CD4-positive, alpha-beta memory T cell (primary cell): ENCODE results near the gene CHPT1. TPM values are rescaled to one million over a fixed set of nuclear protein-coding genes. Genes with fewer than 3 reads are reported as not detected.

Experiments
- CTCF ChIA-PET: fragments of 350-600 bp; sonication (Branson Sonifier 250); formaldehyde crosslinking; loops from one replicate; lab custom pipeline; 2021; ENCODE audit warnings: inconsistent platforms; ENCODE audit not compliant: partially characterized antibody; lab: Charles Lee
- POLR2A ChIA-PET: fragments of 350-600 bp; sonication (Branson Sonifier 250); formaldehyde crosslinking; loops from one replicate; lab custom pipeline; 2021; ENCODE audit not compliant: partially characterized antibody; lab: Charles Lee
- DNase-seq, 5 donors: peaks; one replicate each; pipeline versions ENCODE4 v3.0.0 to v3.0.0-alpha.2; 2020 to 2022; ENCODE audit warnings: mixed read lengths in 1 of 5
- H3K27ac ChIP-seq: one replicate; pipeline ENCODE4 v1.7.0; 2013; ENCODE audit warnings: low read depth, low read length
- H3K27me3 ChIP-seq: 2 replicates; pipeline ENCODE4 v1.7.0; 2013; ENCODE audit warnings: mild to moderate bottlenecking, low read length, moderate library complexity; ENCODE audit not compliant: insufficient read depth
- H3K36me3 ChIP-seq: 2 replicates; pipeline ENCODE4 v1.7.0; 2013; ENCODE audit warnings: mild to moderate bottlenecking, low read length, moderate library complexity; ENCODE audit not compliant: insufficient read depth
- H3K4me1 ChIP-seq: 2 replicates; pipeline ENCODE4 v1.7.0; 2013; ENCODE audit warnings: mild to moderate bottlenecking, low read length, moderate library complexity; ENCODE audit not compliant: insufficient read depth
- H3K4me3 ChIP-seq, 2 donors: one replicate each; pipeline ENCODE4 v1.7.0; 2013; ENCODE audit warnings: low read length in 2 of 2, mild to moderate bottlenecking in 1 of 2
- H3K9me3 ChIP-seq, 2 donors: one replicate each; pipeline ENCODE4 v1.7.0; 2013; ENCODE audit warnings: low read length in 2 of 2, control low read depth in 1 of 2; ENCODE audit not compliant: control insufficient read depth in 1 of 2
- H3K27ac Mint-ChIP-seq, 7 donors: one replicate each; pipeline ENCODE4 v1.8.0; 2020 to 2021; ENCODE audit warnings: mixed read lengths in 7 of 7, mild to moderate bottlenecking in 6 of 7, inconsistent platforms in 3 of 7, moderate library complexity in 3 of 7
- H3K27me3 Mint-ChIP-seq, 2 donors: one replicate each; pipeline ENCODE4 v1.8.0; 2020 to 2021; ENCODE audit warnings: mixed read lengths in 2 of 2
- H3K36me3 Mint-ChIP-seq, 2 donors: one replicate each; pipeline ENCODE4 v1.8.0; 2020 to 2021; ENCODE audit warnings: mixed read lengths in 2 of 2, inconsistent platforms in 1 of 2, mild to moderate bottlenecking in 1 of 2
- H3K4me1 Mint-ChIP-seq, 4 donors: one replicate each; pipeline ENCODE4 v1.8.0; 2020 to 2021; ENCODE audit warnings: mixed read lengths in 4 of 4, mild to moderate bottlenecking in 1 of 4
- H3K4me3 Mint-ChIP-seq, 8 donors: one replicate each; pipeline ENCODE4 v1.8.0; 2020 to 2021; ENCODE audit warnings: mixed read lengths in 8 of 8, mild to moderate bottlenecking in 7 of 8, moderate library complexity in 6 of 8, inconsistent platforms in 3 of 8
- H3K9me3 Mint-ChIP-seq, 8 donors: one replicate each; pipeline ENCODE4 v1.8.0; 2020 to 2021; ENCODE audit warnings: mixed read lengths in 8 of 8, mild to moderate bottlenecking in 5 of 8, inconsistent platforms in 3 of 8, moderate library complexity in 1 of 8
- intact Hi-C: fragments of 100-400 bp; cut with micrococcal nuclease; formaldehyde crosslinking; loops from one replicate; pipeline ENCODE4 v1.15.1; 2023
- polyA plus RNA-seq, 2 donors: library from polyadenylated mRNA; unstranded; fragments of 300-500 nt; fragmentation: Illumina TruSeq; gene quantifications; one replicate each; pipeline ENCODE4 v1.2.3, GENCODE V29; 2021
- total RNA-seq, 2 experiments: library from RNA; stranded (reverse); gene quantifications; one replicate each; pipeline ENCODE4 v1.2.3, GENCODE V29; 2021

Gene CHPT1
- total and polyA plus RNA-seq, 4 experiments from 2014 or later, result 12.6 to 24.3 (median 18.4) TPM

DNA sequence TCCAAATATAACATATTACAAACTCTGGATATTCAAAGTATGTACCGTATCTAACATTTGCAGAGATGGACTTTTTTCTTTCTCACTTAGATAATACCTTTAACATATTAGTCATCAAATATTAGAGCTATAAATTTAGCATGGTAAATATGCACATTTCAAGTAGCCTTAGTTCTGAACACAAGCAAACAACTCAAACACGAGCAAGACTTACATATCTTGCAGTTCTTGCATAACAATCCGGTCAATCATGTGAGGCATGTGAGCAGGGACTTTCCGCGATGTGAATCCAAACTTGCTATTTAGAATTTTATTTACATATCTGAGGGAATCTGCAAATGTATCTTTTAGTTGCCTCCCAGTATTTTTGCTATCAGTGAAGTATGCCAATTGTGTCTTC lies 63.9 kb downstream of the CHPT1 start:
- H3K4me3 Mint-ChIP-seq, result no peak overlapping the region
- Histone ChIP-seq H3K9me3 (no peaks in the 10 kb centered on the region), H3K4me3 (no peak overlapping the region), H3K27ac (no peak overlapping the region), H3K36me3 (peaks cover 7% of the 10 kb centered on the region), H3K27me3 (no peaks in the 10 kb centered on the region), H3K4me1 (no peaks in the 10 kb centered on the region)
- no peaks in the 10 kb centered on the region for H3K9me3 Mint-ChIP-seq
- no peaks in the 10 kb centered on the region for H3K27me3 Mint-ChIP-seq
- POLR2A ChIA-PET, result no interaction called here
- peaks cover 32 to 53% of the 10 kb centered on the region in 2 donors for H3K36me3 Mint-ChIP-seq
- H3K27ac Mint-ChIP-seq, result no peak overlapping the region
- no peak for DNase-seq
- CTCF ChIA-PET, result interaction anchor here (0.9 to 2.5 kb wide), 5 partner anchors 45 to 347 kb away, joined by 3 to 9 read pairs (median 4); no protein-coding TSS in a partner anchor
- intact Hi-C loops, result no loop called here
- H3K4me1 Mint-ChIP-seq, result peaks cover 0 to 3% (median 1%) of the 10 kb centered on the region in 4 donors

DNA sequence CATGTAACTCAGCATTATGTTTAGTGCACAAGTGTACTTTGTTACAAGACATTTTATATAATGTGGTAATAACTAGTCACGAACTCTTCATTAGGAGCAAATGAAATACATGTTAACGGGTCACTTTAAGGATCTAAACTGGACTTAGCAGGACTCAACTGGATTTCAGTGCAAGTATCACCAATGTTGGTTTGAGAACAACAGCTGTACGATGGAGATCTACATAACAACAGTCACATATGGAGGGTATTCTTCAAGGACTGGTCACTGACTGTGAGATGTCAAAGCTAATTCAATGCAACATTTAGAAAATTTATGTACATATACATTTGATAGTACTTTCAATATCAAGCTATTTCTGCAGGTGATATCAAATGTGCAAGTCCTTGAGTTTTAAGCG lies 64.3 kb downstream of the CHPT1 start:
- H3K4me1 Mint-ChIP-seq, result peaks cover 0 to 3% (median 1%) of the 10 kb centered on the region in 4 donors
- H3K36me3 Mint-ChIP-seq, result peaks cover 27 to 53% of the 10 kb centered on the region in 2 donors
- H3K9me3 ChIP-seq, result no peaks in the 10 kb centered on the region
- no peaks in the 10 kb centered on the region for H3K27me3 ChIP-seq
- intact Hi-C loops, result no loop called here
- H3K4me3 Mint-ChIP-seq, result no peak overlapping the region
- no peaks in the 10 kb centered on the region for H3K9me3 Mint-ChIP-seq
- ChIA-PET POLR2A (no interaction called here), CTCF (interaction anchor here (0.6 to 2.3 kb wide), 6 partner anchors 11 to 1533 kb away, joined by 3 to 8 read pairs (median 4); no protein-coding TSS in a partner anchor)
- H3K4me1 ChIP-seq, result no peaks in the 10 kb centered on the region
- H3K27me3 Mint-ChIP-seq, result no peaks in the 10 kb centered on the region
- no peak overlapping the region for H3K4me3 ChIP-seq
- no peak overlapping the region for H3K27ac Mint-ChIP-seq
- H3K36me3 ChIP-seq, result peaks cover 7% of the 10 kb centered on the region
- H3K27ac ChIP-seq, result no peak overlapping the region
- no peak for DNase-seq

DNA sequence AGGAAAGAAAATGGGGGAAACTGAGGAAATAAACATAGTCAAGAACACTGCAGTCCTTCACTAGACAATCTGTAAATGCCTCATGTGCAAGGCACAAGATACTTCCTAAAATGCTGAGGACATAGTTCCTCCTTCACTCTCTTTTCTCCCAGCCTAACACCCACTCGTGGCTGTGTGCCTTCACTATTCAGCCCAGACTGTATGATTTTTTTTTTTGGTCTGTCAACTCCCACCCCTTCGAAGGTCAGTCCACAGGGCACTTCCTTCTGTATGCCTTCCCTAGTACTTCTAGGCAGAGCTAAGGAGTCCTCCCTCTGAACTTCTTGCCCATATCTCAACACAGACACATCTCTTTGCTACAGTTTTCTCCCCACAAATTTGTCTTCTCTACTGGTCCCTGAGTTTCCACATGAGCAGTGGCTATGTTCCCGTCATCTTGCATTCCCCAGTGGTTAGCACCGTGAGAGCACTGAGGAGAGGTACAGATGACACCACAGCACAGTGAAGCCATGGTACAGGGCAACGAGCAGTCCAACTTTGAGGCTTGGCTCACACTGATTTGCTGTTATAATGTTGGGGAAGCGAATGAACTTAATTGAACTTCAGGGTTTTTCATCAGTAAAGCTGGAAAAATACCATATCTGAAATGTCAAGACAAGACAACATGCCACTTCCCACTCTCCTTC lies 65.9 kb downstream of the CHPT1 start:
- intact Hi-C loops, result no loop called here
- Histone ChIP-seq H3K9me3 (no peaks in the 10 kb centered on the region), H3K27ac (no peak overlapping the region), H3K4me1 (no peaks in the 10 kb centered on the region), H3K4me3 (no peak overlapping the region), H3K36me3 (peaks cover 7% of the 10 kb centered on the region), H3K27me3 (no peaks in the 10 kb centered on the region)
- H3K27ac Mint-ChIP-seq, result peak overlapping the region in 2 of 7 donors; percentile 45 to 80
- POLR2A ChIA-PET, result interaction anchor here (1.3 kb wide), 1 partner anchor 8 kb away, joined by 3 read pairs; no protein-coding TSS in a partner anchor
- DNase-seq, result no peak
- H3K4me3 Mint-ChIP-seq, result peak overlapping the region in 1 of 8 donors; percentile 13
- no peaks in the 10 kb centered on the region for H3K27me3 Mint-ChIP-seq
- H3K4me1 Mint-ChIP-seq, result peaks cover 0 to 3% (median 1%) of the 10 kb centered on the region in 4 donors
- no peaks in the 10 kb centered on the region for H3K9me3 Mint-ChIP-seq
- peaks cover 23 to 56% of the 10 kb centered on the region in 2 donors for H3K36me3 Mint-ChIP-seq
- CTCF ChIA-PET, result interaction anchor here (1.0 to 1.3 kb wide), 2 partner anchors 9 to 76 kb away, joined by 3 to 4 read pairs; no protein-coding TSS in a partner anchor

DNA sequence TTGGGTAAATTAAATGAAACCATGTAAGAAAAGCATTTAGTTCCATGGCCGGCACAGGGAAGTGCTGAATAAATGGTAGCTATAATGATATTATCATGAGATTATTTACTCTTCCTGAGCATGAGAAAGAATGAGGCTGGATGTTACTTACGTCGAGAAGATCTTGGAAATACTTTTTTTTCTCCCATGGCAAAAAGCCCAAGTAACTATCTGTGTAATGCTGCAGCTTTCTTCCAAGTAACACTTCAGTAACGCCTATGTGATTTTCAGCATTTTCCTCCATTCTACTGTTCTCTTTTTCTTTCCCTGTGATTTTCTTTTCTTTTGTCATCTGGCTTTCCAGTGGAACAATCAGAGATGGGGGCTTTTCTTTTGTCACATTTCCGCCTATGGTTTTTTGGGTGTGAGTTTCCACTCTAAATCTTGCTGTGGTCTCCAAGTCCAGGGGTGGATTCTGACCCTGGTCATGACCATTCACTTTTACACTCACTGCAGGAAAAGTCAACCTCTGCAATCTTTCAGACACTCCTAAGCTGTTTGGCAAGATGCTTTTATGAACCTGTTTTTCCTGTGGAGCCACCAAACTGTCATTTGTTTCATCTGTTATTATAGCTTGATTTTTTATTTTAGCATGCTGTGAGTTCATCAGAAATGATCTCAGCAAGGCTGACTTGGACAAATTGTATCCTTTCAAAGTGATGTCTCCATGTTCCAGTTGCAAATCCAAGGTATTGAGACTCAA lies 66.8 kb downstream of the CHPT1 start:
- Histone ChIP-seq H3K36me3 (peaks cover 7% of the 10 kb centered on the region), H3K27ac (no peak overlapping the region), H3K4me3 (no peak overlapping the region), H3K9me3 (no peaks in the 10 kb centered on the region), H3K4me1 (no peaks in the 10 kb centered on the region), H3K27me3 (no peaks in the 10 kb centered on the region)
- H3K27ac Mint-ChIP-seq, result no peak overlapping the region
- no peak for DNase-seq
- CTCF ChIA-PET, result interaction anchor here (1.0 to 1.3 kb wide), 2 partner anchors 8 to 76 kb away, joined by 3 to 4 read pairs; no protein-coding TSS in a partner anchor
- intact Hi-C loops, result no loop called here
- no peak overlapping the region for H3K4me3 Mint-ChIP-seq
- no peaks in the 10 kb centered on the region for H3K27me3 Mint-ChIP-seq
- peaks cover 0 to 3% (median 1%) of the 10 kb centered on the region in 4 donors for H3K4me1 Mint-ChIP-seq
- POLR2A ChIA-PET, result interaction anchor here (1.3 kb wide), 1 partner anchor 9 kb away, joined by 3 read pairs; no protein-coding TSS in a partner anchor
- peaks cover 24 to 58% of the 10 kb centered on the region in 2 donors for H3K36me3 Mint-ChIP-seq
- no peaks in the 10 kb centered on the region for H3K9me3 Mint-ChIP-seq

DNA sequence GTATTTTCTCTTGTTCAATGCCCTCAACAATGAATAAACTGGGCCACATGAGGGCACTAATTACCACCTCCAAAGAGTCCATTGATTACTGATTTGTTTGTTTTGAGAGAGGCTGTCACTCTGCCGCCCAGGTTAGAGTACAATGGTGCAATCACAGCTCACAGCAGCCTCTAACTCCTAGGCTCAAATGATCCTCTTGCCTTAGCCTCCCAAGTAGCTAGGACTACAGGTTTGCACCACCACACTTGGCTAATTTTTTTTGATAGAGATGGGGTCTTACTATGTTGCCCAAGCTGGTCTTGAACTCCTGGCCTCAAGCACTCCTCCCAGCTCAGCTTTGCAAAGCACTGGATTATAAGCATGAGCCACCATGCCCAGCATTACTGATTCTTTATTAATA lies 70.1 kb downstream of the CHPT1 start:
- H3K4me1 Mint-ChIP-seq, result peaks cover 0 to 4% (median 1%) of the 10 kb centered on the region in 4 donors
- CTCF ChIA-PET, result interaction anchor here (0.9 to 1.8 kb wide), 5 partner anchors 8 to 73 kb away, joined by 3 to 6 read pairs (median 4); no protein-coding TSS in a partner anchor
- POLR2A ChIA-PET, result no interaction called here
- peaks cover 0 to 2% (median 0%) of the 10 kb centered on the region in 8 donors for H3K9me3 Mint-ChIP-seq
- H3K36me3 ChIP-seq, result peaks cover 20% of the 10 kb centered on the region
- no peaks in the 10 kb centered on the region for H3K4me1 ChIP-seq
- peaks cover 23 to 66% of the 10 kb centered on the region in 2 donors for H3K36me3 Mint-ChIP-seq
- H3K27me3 ChIP-seq, result no peaks in the 10 kb centered on the region
- no peak overlapping the region for H3K27ac ChIP-seq
- H3K9me3 ChIP-seq, result no peaks in the 10 kb centered on the region
- no peak overlapping the region for H3K4me3 Mint-ChIP-seq
- intact Hi-C loops, result no loop called here
- no peak overlapping the region for H3K27ac Mint-ChIP-seq
- no peaks in the 10 kb centered on the region for H3K27me3 Mint-ChIP-seq
- H3K4me3 ChIP-seq, result no peak overlapping the region
- DNase-seq, result no peak

DNA sequence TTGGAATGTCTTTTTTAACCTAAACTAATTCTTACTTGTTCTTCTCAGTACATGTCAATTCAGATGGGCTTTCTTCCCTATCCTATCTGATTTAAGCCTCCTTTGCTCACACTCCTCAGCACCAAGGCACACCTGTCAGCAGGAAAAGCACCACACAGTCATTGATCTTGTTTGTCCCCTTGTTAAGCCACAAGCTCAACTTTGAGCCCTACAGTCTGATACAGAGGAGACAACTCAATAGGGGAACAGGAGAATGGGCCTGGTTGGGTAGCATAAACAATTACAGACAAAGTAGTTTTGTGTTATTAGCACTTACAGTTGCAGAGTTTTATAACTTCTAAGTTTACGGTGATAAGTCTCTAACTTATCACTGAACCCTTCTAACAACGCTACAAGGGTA lies 71.3 kb downstream of the CHPT1 start:
- H3K4me3 Mint-ChIP-seq, result no peak overlapping the region
- Histone ChIP-seq H3K36me3 (peaks cover 20% of the 10 kb centered on the region), H3K4me3 (no peak overlapping the region), H3K27ac (no peak overlapping the region), H3K4me1 (no peaks in the 10 kb centered on the region), H3K27me3 (no peaks in the 10 kb centered on the region), H3K9me3 (no peaks in the 10 kb centered on the region)
- H3K9me3 Mint-ChIP-seq, result peaks cover 0 to 2% (median 0%) of the 10 kb centered on the region in 8 donors
- ChIA-PET CTCF (interaction anchor here (0.7 to 6.5 kb wide), 5 partner anchors 9 to 148 kb away, joined by 3 to 458 read pairs (median 5); partner anchors contain the start of gene GNPTAB), POLR2A (no interaction called here)
- H3K36me3 Mint-ChIP-seq, result peaks cover 19 to 64% of the 10 kb centered on the region in 2 donors
- peak overlapping the region in 2 of 7 donors; percentile 19 to 83 for H3K27ac Mint-ChIP-seq
- intact Hi-C loops, result no loop called here
- H3K27me3 Mint-ChIP-seq, result no peaks in the 10 kb centered on the region
- no peak for DNase-seq
- H3K4me1 Mint-ChIP-seq, result peaks cover 0 to 4% (median 1%) of the 10 kb centered on the region in 4 donors
